K562 (cell line): ENCODE data around the gene C2orf76. TPM values are rescaled to one million over a fixed set of nuclear protein-coding genes. Genes with fewer than 3 reads are reported as not detected.

Experiments used
- ATF2 ChIP-seq: sonication (generic); formaldehyde crosslinking; IDR thresholded peaks from 2 replicates; pipeline ENCODE4 v1.8.1; 2022; ENCODE audit warnings: missing genetic modification reagents
- CBFB ChIP-seq: sonication (generic); formaldehyde crosslinking; IDR thresholded peaks from 2 replicates; pipeline ENCODE4 v1.4.0; 2020; ENCODE audit warnings: mild to moderate bottlenecking, missing genetic modification reagents
- ELF1 ChIP-seq: fragments of 200-800 bp; sonication (Bioruptor generic); IDR thresholded peaks from 2 replicates; pipeline ENCODE4 v1.6.1; 2016; ENCODE audit warnings: missing genetic modification characterization, missing compliant biosample characterization
- HMGXB4 ChIP-seq: sonication (generic); formaldehyde crosslinking; IDR thresholded peaks from 2 replicates; pipeline ENCODE4 v1.8.1; 2023; ENCODE audit warnings: mild to moderate bottlenecking, missing genetic modification reagents
- IRF9 ChIP-seq: fragments of 450-650 bp; IDR thresholded peaks from 2 replicates; pipeline ENCODE4 v1.6.1; 2016; ENCODE audit warnings: missing biosample characterization, missing genetic modification characterization
- MAZ ChIP-seq, 2 experiments: fragments of 450-650 bp in 1 of 2; sonication (generic) in 1 of 2; formaldehyde crosslinking; IDR thresholded peaks in 1 of 2; conservative IDR thresholded peaks in 1 of 2; 2 replicates each; pipeline versions ENCODE4 v1.4.0 to v1.5.0; 2020; ENCODE audit warnings: mild to moderate bottlenecking in 1 of 2, missing genetic modification reagents in 1 of 2
- NFYB ChIP-seq: IDR thresholded peaks from 2 replicates; pipeline ENCODE4 v1.6.1; 2011; ENCODE audit warnings: mild to moderate bottlenecking, moderate library complexity; ENCODE audit not compliant: insufficient read length; ENCODE audit errors: extremely low read depth
- NR2C2 ChIP-seq, 2 experiments: fragments of 200-800 bp in 1 of 2; sonication (Bioruptor generic) in 1 of 2; sonication (generic) in 1 of 2; formaldehyde crosslinking in 1 of 2; IDR thresholded peaks; 2 replicates each; pipeline versions ENCODE4 v1.6.1 to v1.8.0; 2016 to 2022; ENCODE audit warnings: mild to moderate bottlenecking in 1 of 2, missing compliant biosample characterization in 1 of 2, missing genetic modification characterization in 1 of 2, missing genetic modification reagents in 1 of 2
- POLR2B ChIP-seq: fragments of 450-650 bp; IDR thresholded peaks from 2 replicates; pipeline ENCODE4 v1.6.1; 2018; ENCODE audit warnings: low read depth; ENCODE audit not compliant: partially characterized antibody
- PRDM10 ChIP-seq: fragments of 450-650 bp; IDR thresholded peaks from 2 replicates; pipeline ENCODE4 v1.6.1; 2018; ENCODE audit not compliant: partially characterized antibody
- PTRF ChIP-seq: fragments of 450-650 bp; IDR thresholded peaks from 2 replicates; pipeline ENCODE4 v1.6.1; 2016; ENCODE audit warnings: mild to moderate bottlenecking, missing genetic modification characterization, missing compliant biosample characterization
- RNF2 ChIP-seq: sonication (generic); IDR thresholded peaks from 2 replicates; pipeline ENCODE4 v1.6.1; 2016
- SMARCB1 ChIP-seq: IDR thresholded peaks from 2 replicates; pipeline ENCODE4 v1.6.1; 2011; ENCODE audit warnings: improper control_type of control experiment, low read depth; ENCODE audit not compliant: insufficient read length
- TAF15 ChIP-seq: fragments of 200-400 bp; formaldehyde crosslinking; IDR thresholded peaks from 2 replicates; pipeline ENCODE4 v1.6.1; 2017; ENCODE audit warnings: mild to moderate bottlenecking, low read depth, low read length, moderate library complexity
- USF1 ChIP-seq: sonication (generic); formaldehyde crosslinking; IDR thresholded peaks from 2 replicates; pipeline ENCODE4 v1.9.0; 2022; ENCODE audit warnings: mild to moderate bottlenecking, missing genetic modification reagents
- ZNF324 ChIP-seq: fragments of 250-450 bp; sonication (Bioruptor Pico); IDR thresholded peaks from 2 replicates; pipeline ENCODE4 v1.4.0; 2020; ENCODE audit warnings: mild to moderate bottlenecking
- ZNF766 ChIP-seq: fragments of 200-800 bp; sonication (Bioruptor generic); conservative IDR thresholded peaks from 2 replicates; pipeline ENCODE4 v1.6.1; 2016; ENCODE audit warnings: missing genetic modification characterization, missing compliant biosample characterization
- polyA plus RNA-seq, 8 experiments: library from polyadenylated mRNA; depleted of rRNA in 4 of 8; stranded (reverse) in 5 of 8; unstranded in 3 of 8; fragments of >200 nt; fragmentation: Nextera tagmentation in 2 of 8; fragmentation: Illumina TruSeq in 1 of 8; extraction: Ambion mirVana in 2 of 8; extraction: Trizol in 1 of 8; gene quantifications; 2 replicates each; pipeline versions ENCODE4 v1.2.1 to v1.2.3, GENCODE V29; 2011 to 2014; ENCODE audit warnings: inconsistent platforms in 1 of 8, missing spikeins in 1 of 8
- total RNA-seq, 7 experiments: library from RNA; depleted of rRNA in 6 of 7; stranded (reverse); fragments of >200 nt in 6 of 7; fragmentation: Illumina TruSeq in 2 of 7; extraction: Trizol in 2 of 7; gene quantifications; 2 replicates each; pipeline versions ENCODE4 v1.2.1 to v1.2.3, GENCODE V29; 2011 to 2021; ENCODE audit warnings: low replicate concordance in 1 of 7

C2orf76 gene
- total and polyA plus RNA-seq, 9 of the 15 experiments (the other 6 are each of a cell fraction or from before 2014, with no cell fraction given), result 4.8 to 26.2 (median 14.5) TPM

- TF ChIP-seq ZNF766 (0 out of 2 replicates have a peak, but pooled peaks have one; percentile 40), ZNF324 (no peak), ATF2 (CRISPR knock-in tag) (no peak), TAF15 (no peak), NFYB (no peak), POLR2B (peak; percentile 78), NR2C2 (CRISPR knock-in tag; IDR thresholded peaks at IDR 0.05) (no peak), NR2C2 (tag; IDR thresholded peaks at IDR 0.05) (no peak; the same call in 1 of the 2 replicates), PTRF (tag) (no peak), PRDM10 (peak; percentile 27), ELF1 (tag) (peak; percentile 91), SMARCB1 (no peak), HMGXB4 (CRISPR knock-in tag) (no peak), RNF2 (peak; percentile 62; the same call in 1 of the 2 replicates), MAZ (CRISPR knock-in tag; conservative IDR thresholded peaks at IDR 0.05 in 1 of 2, IDR thresholded peaks at IDR 0.05 in 1 of 2) (peak; percentile 95 to 98), USF1 (peak; percentile 96), IRF9 (tag) (peak; percentile 60; the same call in 1 of the 2 replicates), CBFB (CRISPR knock-in tag) (no peak)
These were observed at the start of gene C2orf76, which contains the start of gene DBI (continued) for GRCh38 chr2:119366649-119367471.
